Measurements from ENCODE around the gene PSKH1.
A peak's percentile ranks its signal among the peaks of the same experiment; 100 is the strongest.

The PSKH1 gene

GRCh38 chr16:67892899-67893742 is at the start of gene PSKH1:
Gene PSKH1 (plus strand): TSS chr16:67893254. CDS start chr16:67908750, 15,496 bp downstream.
- DNase-seq (ENCODE audit: extremely low read depth, low read depth), result peak; percentile 75

GRCh38 chr16:67843343-67843765 is 49.7 kb upstream of the PSKH1 start:
- no peak for TF ChIP-seq CTCF (IDR thresholded peaks at IDR 0.05; ENCODE audit: low read depth, low read length)
- DNase-seq (ENCODE audit: extremely low read depth, low read depth), result no peak

More at GRCh38 chr16:67892899-67893742, at the start of gene PSKH1:
- TF ChIP-seq CTCF (IDR thresholded peaks at IDR 0.05; ENCODE audit: low read depth, low read length), result no peak

- no peak; the same call in 1 of the 2 replicates for TF ChIP-seq CTCF (IDR thresholded peaks at IDR 0.05; ENCODE audit: low read depth, low read length)
- no peak for DNase-seq (ENCODE audit: extremely low read depth, low read depth)
Observed at GRCh38 chr16:67844497-67844896, 48.6 kb upstream of the PSKH1 start.

GRCh38 chr16:67845291-67846062 is 47.6 kb upstream of the PSKH1 start:
- no peak for TF ChIP-seq CTCF (IDR thresholded peaks at IDR 0.05; ENCODE audit: low read depth, low read length)
- DNase-seq (ENCODE audit: extremely low read depth, low read depth), result no peak

- DNase-seq (ENCODE audit: extremely low read depth, low read depth), result no peak
- TF ChIP-seq CTCF (IDR thresholded peaks at IDR 0.05; ENCODE audit: low read depth, low read length), result no peak
Observed at GRCh38 chr16:67846063-67846319, 47.1 kb upstream of the PSKH1 start.

- peak; percentile 78 for DNase-seq (ENCODE audit: extremely low read depth, low read depth)
- no peak for TF ChIP-seq CTCF (IDR thresholded peaks at IDR 0.05; ENCODE audit: low read depth, low read length)
Observed at GRCh38 chr16:67846320-67847063, 46.6 kb upstream of the PSKH1 start, which contains the start of gene NUTF2. Gene NUTF2 (plus strand): TSS chr16:67846933. CDS start chr16:67865131, 18,198 bp downstream.

All from AG09319 (cell line).